ENCODE data around the gene HNF4A. TPM values are rescaled to one million over a fixed set of nuclear protein-coding genes. Genes with fewer than 3 reads are reported as not detected.

The HNF4A gene
- total and polyA plus RNA-seq, 2 donors (not counting 1 experiment from before 2014, with no cell fraction given) = not detected

DNA sequence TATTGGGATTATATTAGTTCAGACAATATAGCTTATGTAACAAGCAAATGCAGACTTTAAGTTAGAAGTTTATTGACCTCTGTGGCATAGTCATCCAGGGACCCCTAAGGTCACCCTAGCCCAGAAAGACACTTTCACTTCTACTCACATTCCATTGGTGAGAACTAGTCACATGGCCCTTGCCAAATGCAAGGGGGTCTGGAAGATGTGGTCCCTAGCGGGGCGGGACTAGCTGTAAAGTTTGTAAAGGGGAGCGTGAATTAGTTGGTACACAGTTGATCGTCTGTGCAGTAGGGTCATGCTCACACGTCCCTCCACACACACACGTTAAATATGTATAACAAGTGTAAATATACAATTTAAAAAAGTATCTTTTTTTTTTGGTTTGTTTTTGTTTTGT is 9.3 kb downstream of the HNF4A start:
- no peak overlapping the region for H3K27ac Mint-ChIP-seq
- ATAC-seq (ENCODE audit: low read depth) (no peak), DNase-seq (no peak)
- TF ChIP-seq EZH2 (IDR thresholded peaks at IDR 0.05; ENCODE audit: borderline replicate concordance, insufficient read depth, low read depth, low read length, poor library complexity, severe bottlenecking) = no peak
- TF ChIP-seq, protein P1, sequence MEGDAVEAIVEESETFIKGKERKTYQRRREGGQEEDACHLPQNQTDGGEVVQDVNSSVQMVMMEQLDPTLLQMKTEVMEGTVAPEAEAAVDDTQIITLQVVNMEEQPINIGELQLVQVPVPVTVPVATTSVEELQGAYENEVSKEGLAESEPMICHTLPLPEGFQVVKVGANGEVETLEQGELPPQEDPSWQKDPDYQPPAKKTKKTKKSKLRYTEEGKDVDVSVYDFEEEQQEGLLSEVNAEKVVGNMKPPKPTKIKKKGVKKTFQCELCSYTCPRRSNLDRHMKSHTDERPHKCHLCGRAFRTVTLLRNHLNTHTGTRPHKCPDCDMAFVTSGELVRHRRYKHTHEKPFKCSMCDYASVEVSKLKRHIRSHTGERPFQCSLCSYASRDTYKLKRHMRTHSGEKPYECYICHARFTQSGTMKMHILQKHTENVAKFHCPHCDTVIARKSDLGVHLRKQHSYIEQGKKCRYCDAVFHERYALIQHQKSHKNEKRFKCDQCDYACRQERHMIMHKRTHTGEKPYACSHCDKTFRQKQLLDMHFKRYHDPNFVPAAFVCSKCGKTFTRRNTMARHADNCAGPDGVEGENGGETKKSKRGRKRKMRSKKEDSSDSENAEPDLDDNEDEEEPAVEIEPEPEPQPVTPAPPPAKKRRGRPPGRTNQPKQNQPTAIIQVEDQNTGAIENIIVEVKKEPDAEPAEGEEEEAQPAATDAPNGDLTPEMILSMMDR (IDR thresholded peaks at IDR 0.05) = no peak
- intact Hi-C loops (cut with micrococcal nuclease) = no loop called here
- ChIA-PET CTCF (no interaction called here), POLR2A (no interaction called here)
- Histone ChIP-seq H3K4me3 (ENCODE audit: control extremely low read depth in 1 of 5, extremely low read depth in 1 of 5, insufficient read depth in 1 of 5, low read depth in 2 of 5, low read length in 4 of 5) (no peak overlapping the region), H3K36me3 (replicated peaks in 1 of 2; ENCODE audit: control extremely low read depth in 1 of 2, control insufficient read depth in 1 of 2, extremely low read depth in 1 of 2, insufficient read depth in 2 of 2, low read length in 1 of 2) (no peaks in the 10 kb centered on the region), H4K20me1 (ENCODE audit: control insufficient read depth, insufficient read depth, low read length, poor library complexity, severe bottlenecking) (no peaks in the 10 kb centered on the region), H3K79me2 (ENCODE audit: control insufficient read depth, insufficient read depth, low read length) (no peaks in the 10 kb centered on the region), H3K9me3 (ENCODE audit: control extremely low read depth in 1 of 3, control insufficient read depth in 2 of 3, insufficient read depth in 1 of 3, low read length in 2 of 3) (no peaks in the 10 kb centered on the region), H3K4me2 (replicated peaks; ENCODE audit: low read depth, low read length, poor library complexity, severe bottlenecking) (no peak overlapping the region), H3K9ac (ENCODE audit: low read length) (no peak overlapping the region), H3K27me3 (replicated peaks in 1 of 4; ENCODE audit: control extremely low read depth in 1 of 4, control insufficient read depth in 3 of 4, insufficient read depth in 4 of 4, low read length in 3 of 4) (peaks cover 0 to 5% (median 0%) of the 10 kb centered on the region in 4 experiments), H2AFZ (ENCODE audit: insufficient read depth, low read depth, low read length, poor library complexity, severe bottlenecking) (no peak overlapping the region), H3K4me1 (ENCODE audit: control insufficient read depth in 2 of 2, insufficient read depth in 2 of 2, low read length in 2 of 2) (no peaks in the 10 kb centered on the region), H3K27ac (ENCODE audit: low read length in 2 of 2) (no peak overlapping the region)
- H3K9me3 Mint-ChIP-seq (ENCODE audit: insufficient read depth) = no peaks in the 10 kb centered on the region
- WGBS (ENCODE audit: insufficient coverage) = no CpG with 5 or more reads among the region's 6 CpGs
- peaks cover 14% of the 10 kb centered on the region for H3K27me3 Mint-ChIP-seq
- no peaks in the 10 kb centered on the region for H3K4me1 Mint-ChIP-seq
- no peak overlapping the region for H3K4me3 Mint-ChIP-seq

DNA sequence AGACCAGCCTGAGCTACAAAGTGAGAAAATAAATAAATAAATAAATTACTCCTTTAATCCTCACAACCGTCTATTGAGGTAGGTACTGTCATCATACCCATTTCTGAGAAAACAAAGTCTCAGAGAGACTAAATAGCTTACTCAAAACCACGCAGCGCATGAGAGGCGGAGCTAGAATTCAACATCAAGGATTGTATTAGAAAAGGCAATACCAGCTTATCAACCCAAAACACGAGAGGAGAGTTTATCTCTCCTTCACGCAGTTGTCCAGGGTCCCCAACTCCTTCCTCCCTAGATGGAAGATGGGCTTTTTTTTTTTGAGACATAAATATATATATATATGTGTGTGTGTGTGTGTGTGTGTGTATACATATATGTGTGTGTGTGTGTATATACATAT is 12.2 kb downstream of the HNF4A start:
- intact Hi-C loops (cut with micrococcal nuclease) = no loop called here
- ChIA-PET CTCF (interaction anchor here (1.0 kb wide), 2 partner anchors 17 to 19 kb away, joined by 3 to 4 read pairs; no protein-coding TSS in a partner anchor), POLR2A (no interaction called here)
- no peaks in the 10 kb centered on the region for H3K36me3 ChIP-seq (replicated peaks in 1 of 2; ENCODE audit: control extremely low read depth in 1 of 2, control insufficient read depth in 1 of 2, extremely low read depth in 1 of 2, insufficient read depth in 2 of 2, low read length in 1 of 2)
- Mint-ChIP-seq H3K27me3 (no peaks in the 10 kb centered on the region), H3K4me3 (no peak overlapping the region), H3K9me3 (ENCODE audit: insufficient read depth) (no peaks in the 10 kb centered on the region), H3K27ac (no peak overlapping the region), H3K4me1 (no peaks in the 10 kb centered on the region)
- no peak overlapping the region for H3K27ac ChIP-seq (ENCODE audit: low read length in 2 of 2)
- no peak overlapping the region for H3K4me3 ChIP-seq (ENCODE audit: control extremely low read depth in 1 of 5, extremely low read depth in 1 of 5, insufficient read depth in 1 of 5, low read depth in 2 of 5, low read length in 4 of 5)
- no peak overlapping the region for H3K9ac ChIP-seq (ENCODE audit: low read length)
- H4K20me1 ChIP-seq (ENCODE audit: control insufficient read depth, insufficient read depth, low read length, poor library complexity, severe bottlenecking) = no peaks in the 10 kb centered on the region
- DNase-seq (no peak), ATAC-seq (ENCODE audit: low read depth) (no peak)
- no CpG with 5 or more reads among the region's 6 CpGs for WGBS (ENCODE audit: insufficient coverage)
- H3K9me3 ChIP-seq (ENCODE audit: control extremely low read depth in 1 of 3, control insufficient read depth in 2 of 3, insufficient read depth in 1 of 3, low read length in 2 of 3) = no peaks in the 10 kb centered on the region
- H2AFZ ChIP-seq (ENCODE audit: insufficient read depth, low read depth, low read length, poor library complexity, severe bottlenecking) = no peak overlapping the region
- no peak overlapping the region for H3K4me2 ChIP-seq (replicated peaks; ENCODE audit: low read depth, low read length, poor library complexity, severe bottlenecking)
- H3K27me3 ChIP-seq (replicated peaks in 1 of 4; ENCODE audit: control extremely low read depth in 1 of 4, control insufficient read depth in 3 of 4, insufficient read depth in 4 of 4, low read length in 3 of 4) = peaks cover 0 to 5% (median 0%) of the 10 kb centered on the region in 4 experiments
- H3K79me2 ChIP-seq (ENCODE audit: control insufficient read depth, insufficient read depth, low read length) = no peaks in the 10 kb centered on the region
- no peaks in the 10 kb centered on the region for H3K4me1 ChIP-seq (ENCODE audit: control insufficient read depth in 2 of 2, insufficient read depth in 2 of 2, low read length in 2 of 2)
- TF ChIP-seq EZH2 (IDR thresholded peaks at IDR 0.05; ENCODE audit: borderline replicate concordance, insufficient read depth, low read depth, low read length, poor library complexity, severe bottlenecking) = no peak
- TF ChIP-seq, protein P1 (IDR thresholded peaks at IDR 0.05) = no peak

All from B cell (primary cell).